BJ (cell line): ENCODE data around the gene HSBP1L1. TPM values are rescaled to one million over a fixed set of nuclear protein-coding genes. Genes with fewer than 3 reads are reported as not detected.
"Not testable (repeated sequence)": the region's sequence is repeated elsewhere in the genome, so short reads cannot be mapped to it uniquely, and the experiment has no call there.

Experiments used
- CTCF ChIA-PET: fragments of 350-600 bp; formaldehyde crosslinking; extraction: SDS; loops from one replicate; lab custom pipeline; 2021; ENCODE audit warnings: antibody characterized with exemption, inconsistent platforms; lab: Yijun Ruan, JAX
- POLR2A ChIA-PET: fragments of 300-600 bp; sonication (Branson Sonifier 250); formaldehyde crosslinking; extraction: SDS; loops from one replicate; lab custom pipeline; 2021; ENCODE audit warnings: antibody characterized with exemption; lab: Charles Lee
- DNase-seq: peaks from one replicate; pipeline ENCODE4 v3.0.0-alpha.2; 2011; ENCODE audit warnings: low read depth
- H3K27me3 ChIP-seq: 2 replicates; pipeline ENCODE4 v1.6.0; 2011; ENCODE audit warnings: low read length; ENCODE audit not compliant: control insufficient read depth, insufficient read depth
- H3K36me3 ChIP-seq: 2 replicates; pipeline ENCODE4 v1.5.1; 2011; ENCODE audit warnings: low read length; ENCODE audit not compliant: control insufficient read depth, insufficient read depth
- H3K4me3 ChIP-seq: 2 replicates; pipeline ENCODE4 v1.5.1; 2011; ENCODE audit warnings: low read depth, mild to moderate bottlenecking, control low read depth, low read length
- polyA plus RNA-seq: library from polyadenylated mRNA; depleted of rRNA; stranded (reverse); fragments of >200 nt; gene quantifications from 2 replicates; pipeline ENCODE4 v1.2.3, GENCODE V29; 2011; rRNA removed
- TF ChIP-seq, protein P1 (sequence below): IDR thresholded peaks from 2 replicates; pipeline ENCODE4 v1.5.1; 2011; ENCODE audit warnings: low read depth, mild to moderate bottlenecking, control low read depth, inconsistent platforms, low read length, moderate library complexity; ENCODE audit not compliant: insufficient read depth

The HSBP1L1 gene
- polyA plus RNA-seq, 1 experiment: 19.1 TPM

DNA sequence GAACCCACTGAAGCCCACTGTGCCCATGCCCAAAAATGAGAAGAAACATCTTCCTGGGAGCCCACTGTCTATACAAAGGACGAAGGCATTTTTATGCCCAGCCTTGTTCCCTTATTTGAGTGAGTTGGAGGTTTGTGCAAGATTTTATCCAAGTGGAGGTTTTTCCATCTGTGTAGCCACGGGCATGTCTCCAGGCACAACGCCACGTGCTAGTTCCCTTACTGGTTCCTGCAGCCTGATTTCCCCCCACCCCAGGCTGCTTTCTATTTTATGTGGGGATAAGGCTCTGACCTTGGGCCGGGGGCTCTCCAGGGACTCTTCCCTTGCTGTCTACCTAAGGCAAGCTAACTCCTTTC, 46.1 kb downstream of the HSBP1L1 start:
- no peaks in the 10 kb centered on the region for H3K27me3 ChIP-seq
- DNase-seq: no peak
- ChIA-PET POLR2A (no interaction called here), CTCF (interaction anchor here (1.0 kb wide), 1 partner anchor 12 kb away, joined by 3 read pairs; no protein-coding TSS in a partner anchor)
- H3K36me3 ChIP-seq: no peaks in the 10 kb centered on the region
- TF ChIP-seq, protein P1, sequence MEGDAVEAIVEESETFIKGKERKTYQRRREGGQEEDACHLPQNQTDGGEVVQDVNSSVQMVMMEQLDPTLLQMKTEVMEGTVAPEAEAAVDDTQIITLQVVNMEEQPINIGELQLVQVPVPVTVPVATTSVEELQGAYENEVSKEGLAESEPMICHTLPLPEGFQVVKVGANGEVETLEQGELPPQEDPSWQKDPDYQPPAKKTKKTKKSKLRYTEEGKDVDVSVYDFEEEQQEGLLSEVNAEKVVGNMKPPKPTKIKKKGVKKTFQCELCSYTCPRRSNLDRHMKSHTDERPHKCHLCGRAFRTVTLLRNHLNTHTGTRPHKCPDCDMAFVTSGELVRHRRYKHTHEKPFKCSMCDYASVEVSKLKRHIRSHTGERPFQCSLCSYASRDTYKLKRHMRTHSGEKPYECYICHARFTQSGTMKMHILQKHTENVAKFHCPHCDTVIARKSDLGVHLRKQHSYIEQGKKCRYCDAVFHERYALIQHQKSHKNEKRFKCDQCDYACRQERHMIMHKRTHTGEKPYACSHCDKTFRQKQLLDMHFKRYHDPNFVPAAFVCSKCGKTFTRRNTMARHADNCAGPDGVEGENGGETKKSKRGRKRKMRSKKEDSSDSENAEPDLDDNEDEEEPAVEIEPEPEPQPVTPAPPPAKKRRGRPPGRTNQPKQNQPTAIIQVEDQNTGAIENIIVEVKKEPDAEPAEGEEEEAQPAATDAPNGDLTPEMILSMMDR: no peak
- H3K4me3 ChIP-seq: no peak overlapping the region

DNA sequence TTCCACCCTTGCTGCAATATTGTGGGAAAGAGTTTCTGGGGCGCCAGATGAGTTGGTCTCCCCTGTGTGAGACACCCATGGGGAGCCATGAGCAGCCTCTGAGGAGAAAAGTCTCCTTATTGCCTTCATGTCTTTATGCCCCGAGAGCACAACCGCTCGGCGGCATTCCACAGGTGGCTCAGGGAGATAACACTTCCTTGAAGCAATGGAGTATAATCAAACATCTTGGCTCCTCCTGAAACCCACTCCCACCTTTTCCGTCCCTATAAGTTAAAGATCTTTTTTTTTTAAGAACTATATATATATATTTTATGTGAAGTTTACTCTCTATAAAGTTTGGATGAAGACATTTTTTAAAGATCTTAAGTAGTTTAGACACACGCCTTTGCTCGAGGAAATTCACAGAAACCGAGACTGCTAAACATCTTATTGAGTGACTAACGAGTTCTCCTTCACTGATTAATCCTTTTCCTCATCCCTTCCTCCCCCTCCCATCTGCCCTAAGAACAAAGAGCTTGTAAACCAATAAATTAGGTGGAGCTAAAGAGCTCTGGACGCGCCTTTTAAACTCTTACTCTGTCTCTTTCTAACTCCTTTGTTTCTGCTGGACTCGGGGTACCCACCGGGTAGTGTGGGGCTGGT, 47.2 kb downstream of the HSBP1L1 start:
- H3K27me3 ChIP-seq, POLR2A ChIA-PET, H3K36me3 ChIP-seq, CTCF ChIA-PET, DNase-seq, H3K4me3 ChIP-seq: not testable (repeated sequence)

DNA sequence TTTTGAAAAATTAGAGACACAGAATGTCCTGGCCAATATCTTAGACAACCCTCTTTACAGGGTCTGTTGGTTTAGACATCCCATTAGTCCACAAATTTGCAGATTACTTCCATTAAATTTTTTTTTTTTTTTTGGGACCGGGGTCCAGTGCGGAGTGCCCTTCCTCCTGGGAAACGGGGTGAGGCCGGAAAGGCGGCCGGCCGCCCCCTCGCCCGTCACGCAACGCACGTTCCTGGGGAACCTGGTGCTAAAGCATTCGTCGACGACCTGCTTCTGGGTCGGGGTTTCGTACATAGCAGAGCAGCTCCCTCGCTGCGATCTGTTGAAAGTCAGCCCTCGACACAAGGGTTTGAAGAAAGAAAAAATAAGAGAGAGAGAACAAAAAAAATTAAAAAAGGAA, 48.3 kb downstream of the HSBP1L1 start:
- TF ChIP-seq, protein P1: no peak
- DNase-seq: no peak
- ChIA-PET CTCF (no interaction called here), POLR2A (no interaction called here)
- no peak overlapping the region for H3K4me3 ChIP-seq
- H3K36me3 ChIP-seq: no peaks in the 10 kb centered on the region
- no peaks in the 10 kb centered on the region for H3K27me3 ChIP-seq

Other genes starting within 250 kb of the HSBP1L1 start
- gene KCNG2, start 166.7 kb upstream of the HSBP1L1 start, polyA plus RNA-seq: not detected in 2 replicates
- 19.3 and 26.4 TPM in 2 replicates for gene SLC66A2, start 13.0 kb upstream of the HSBP1L1 start, polyA plus RNA-seq
- 95.8 and 117 TPM in 2 replicates for gene TXNL4A, start 23.9 kb downstream of the HSBP1L1 start, polyA plus RNA-seq
- gene RBFA, start 69.8 kb downstream of the HSBP1L1 start, polyA plus RNA-seq: 26.1 and 32.4 TPM in 2 replicates
- gene ADNP2, start 144.6 kb downstream of the HSBP1L1 start, polyA plus RNA-seq: 4.1 and 4.4 TPM in 2 replicates